ENCODE measurements around the gene FBXO42. TPM values are rescaled to one million over a fixed set of nuclear protein-coding genes. Genes with fewer than 3 reads are reported as not detected.

The FBXO42 gene
- total and polyA plus RNA-seq, 7 experiments from 2014 or later = 17.9 to 26.7 (median 24.6) TPM

Other genes starting within 250 kb of the FBXO42 start
- under 1 TPM in 2 of 5 experiments, not detected in 3; 0.59 to 0.61 TPM for gene EPHA2, start 196.4 kb downstream of the FBXO42 start, total RNA-seq
- under 1 TPM in 1 of 2 donors, not detected in 1; 0.30 TPM for gene EPHA2, start 196.4 kb downstream of the FBXO42 start, polyA plus RNA-seq
- gene ARHGEF19, start 139.8 kb downstream of the FBXO42 start, total RNA-seq = 10 to 100 TPM in 3 of 5 experiments, 1 to 10 TPM in 2; 8.8 to 12.4 (median 10.5) TPM
- gene ARHGEF19, start 139.8 kb downstream of the FBXO42 start, polyA plus RNA-seq = 1 to 10 TPM; 5.1 to 9.0 TPM
- gene CPLANE2, start 115.3 kb downstream of the FBXO42 start, total RNA-seq = 10 to 100 TPM in 2 of 5 experiments, 1 to 10 TPM in 3; 6.6 to 11.4 (median 8.8) TPM
- 1 to 10 TPM; 3.0 to 3.6 TPM for gene CPLANE2, start 115.3 kb downstream of the FBXO42 start, polyA plus RNA-seq
- gene SZRD1, start 14.8 kb upstream of the FBXO42 start, total RNA-seq = 100 to 1,000 TPM in 3 of 5 experiments, 10 to 100 TPM in 2; 81.6 to 163 (median 125) TPM
- 10 to 100 TPM; 36.8 to 38.9 TPM for gene SZRD1, start 14.8 kb upstream of the FBXO42 start, polyA plus RNA-seq
- gene SPATA21, start 84.9 kb upstream of the FBXO42 start, total RNA-seq = not detected
- not detected for gene SPATA21, start 84.9 kb upstream of the FBXO42 start, polyA plus RNA-seq
- 100 to 1,000 TPM in 4 of 5 experiments, 10 to 100 TPM in 1; 98.2 to 161 (median 148) TPM for gene NECAP2, start 88.2 kb upstream of the FBXO42 start, total RNA-seq
- 100 to 1,000 TPM; 258 to 264 TPM for gene NECAP2, start 88.2 kb upstream of the FBXO42 start, polyA plus RNA-seq
- gene RNU1-1, start 161.8 kb upstream of the FBXO42 start, total RNA-seq = 1,000 to 10,000 TPM; 2,341 to 4,458 (median 3,337) TPM
- gene RNU1-1, start 161.8 kb upstream of the FBXO42 start, polyA plus RNA-seq = not detected

Measured in naive thymus-derived CD4-positive, alpha-beta T cell (primary cell).